Activated naive CD4-positive, alpha-beta T cell treated with anti-CD3 and anti-CD28 coated beads for 36 hours (primary cell): ENCODE results near the gene RELCH. TPM values are rescaled to one million over a fixed set of nuclear protein-coding genes. Genes with fewer than 3 reads are reported as not detected.
A peak's percentile ranks its signal among the peaks of the same experiment; 100 is the strongest.

Experiments used
- CTCF ChIA-PET: fragments of 350-600 bp; sonication (Branson Sonifier 250); formaldehyde crosslinking; loops from one replicate; lab custom pipeline; 2021; ENCODE audit warnings: antibody characterized with exemption; lab: Charles Lee
- DNase-seq: peaks from one replicate; pipeline ENCODE4 v3.0.0-alpha.2; 2020
- H3K27ac Mint-ChIP-seq: one replicate; pipeline ENCODE4 v1.8.0; 2021; ENCODE audit warnings: mild to moderate bottlenecking, mixed read lengths
- H3K27me3 Mint-ChIP-seq: one replicate; pipeline ENCODE4 v1.8.0; 2021; ENCODE audit warnings: low read depth, mixed read lengths
- H3K36me3 Mint-ChIP-seq: one replicate; pipeline ENCODE4 v1.8.0; 2021; ENCODE audit warnings: low read depth, mixed read lengths
- H3K4me1 Mint-ChIP-seq: one replicate; pipeline ENCODE4 v1.8.0; 2021; ENCODE audit warnings: low read depth, mixed read lengths
- H3K4me3 Mint-ChIP-seq: one replicate; pipeline ENCODE4 v1.8.0; 2021; ENCODE audit warnings: mild to moderate bottlenecking, moderate library complexity, mixed read lengths
- H3K9me3 Mint-ChIP-seq: one replicate; pipeline ENCODE4 v1.8.0; 2021; ENCODE audit warnings: mixed read lengths
- intact Hi-C: fragments of 100-400 bp; cut with micrococcal nuclease; formaldehyde crosslinking; loops from one replicate; pipeline ENCODE4 v1.15.1; 2023
- total RNA-seq, 2 experiments: library from RNA; stranded (reverse); gene quantifications; one replicate each; pipeline ENCODE4 v1.2.3, GENCODE V29; 2021

The RELCH gene
- total RNA-seq, 2 experiments from 2014 or later = 15.7 to 16.3 TPM

- Mint-ChIP-seq H3K27ac (no peak overlapping the region), H3K4me3 (no peak overlapping the region), H3K9me3 (no peaks in the 10 kb centered on the region), H3K36me3 (no peaks in the 10 kb centered on the region), H3K4me1 (no peaks in the 10 kb centered on the region), H3K27me3 (no peaks in the 10 kb centered on the region)
- CTCF ChIA-PET = no interaction called here
- no peak for DNase-seq
- intact Hi-C loops = no loop called here
Measured at GRCh38 chr18:62354151-62354550, 167.1 kb downstream of the RELCH start.

GRCh38 chr18:62357079-62357719 is 170.1 kb downstream of the RELCH start:
- H3K36me3 Mint-ChIP-seq = no peaks in the 10 kb centered on the region
- DNase-seq = peak; percentile 10
- CTCF ChIA-PET = interaction anchor here (1.2 kb wide), 1 partner anchor 11 kb away, joined by 3 read pairs; no protein-coding TSS in a partner anchor
- no peak overlapping the region for H3K27ac Mint-ChIP-seq
- intact Hi-C loops = no loop called here
- no peak overlapping the region for H3K4me3 Mint-ChIP-seq
- H3K4me1 Mint-ChIP-seq = no peaks in the 10 kb centered on the region
- H3K9me3 Mint-ChIP-seq = no peaks in the 10 kb centered on the region
- H3K27me3 Mint-ChIP-seq = no peaks in the 10 kb centered on the region

Other genes starting within 250 kb of the RELCH start
- gene PIGN, start 199 bp upstream of the RELCH start, total RNA-seq = 10 to 100 TPM; 21.2 to 22.6 TPM
- gene TNFRSF11A, start 138.1 kb downstream of the RELCH start, total RNA-seq = 1 to 10 TPM; 3.1 to 3.5 TPM